HG03521 (cell line): ENCODE results near the gene CYB5R4.
"Not testable (repeated sequence)": the region's sequence is repeated elsewhere in the genome, so short reads cannot be mapped to it uniquely, and the experiment has no call there.

ENCODE experiments used
- ATAC-seq: cut with Tn5 transposase; IDR thresholded peaks from one replicate; pipeline ENCODE4 v1.9.1; 2021; ENCODE audit warnings: mild to moderate bottlenecking, moderate library complexity; ENCODE audit not compliant: unreplicated experiment

The CYB5R4 gene

GRCh38 chr6:83907623-83908390, 48.3 kb downstream of the CYB5R4 start:
- ATAC-seq: not testable (repeated sequence)

DNA sequence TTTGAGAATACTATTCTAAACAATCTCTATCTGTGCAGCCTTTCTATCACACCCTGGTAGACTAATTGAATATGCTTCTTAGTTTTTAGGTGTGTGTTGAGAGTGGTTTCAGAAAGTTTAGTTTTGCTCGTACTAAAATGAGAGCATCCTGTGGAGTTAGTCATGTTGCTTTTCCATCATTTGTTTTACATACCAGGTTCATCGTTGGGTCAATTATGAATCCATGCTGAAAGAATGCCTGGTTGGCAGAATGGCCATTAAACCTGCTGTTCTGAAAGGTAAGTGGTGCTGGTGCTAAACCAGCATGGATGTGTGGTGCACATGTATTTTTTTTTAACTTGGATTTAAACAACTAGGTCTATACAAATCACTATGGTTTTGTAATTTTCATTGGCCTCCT, 49.3 kb downstream of the CYB5R4 start:
- ATAC-seq: no peak

DNA sequence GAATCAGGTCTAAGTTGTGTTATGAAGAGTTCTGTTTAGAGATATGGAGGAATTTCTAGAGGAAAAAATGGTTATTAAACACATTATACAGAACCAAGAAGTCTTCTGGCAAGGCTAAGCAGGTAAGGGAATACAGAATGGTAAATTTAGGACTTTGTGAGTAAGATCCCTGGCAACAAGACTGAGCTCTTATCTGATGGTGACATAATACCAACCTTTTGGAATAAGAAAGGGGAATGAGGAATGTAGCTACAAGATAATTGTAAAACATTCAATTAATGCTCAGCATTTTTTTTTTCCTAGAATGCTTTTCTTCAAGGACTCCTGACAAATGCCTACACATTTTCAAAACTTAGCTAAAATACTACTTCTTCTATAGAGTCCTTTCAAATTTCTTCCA, 51.8 kb downstream of the CYB5R4 start:
- ATAC-seq: no peak

DNA sequence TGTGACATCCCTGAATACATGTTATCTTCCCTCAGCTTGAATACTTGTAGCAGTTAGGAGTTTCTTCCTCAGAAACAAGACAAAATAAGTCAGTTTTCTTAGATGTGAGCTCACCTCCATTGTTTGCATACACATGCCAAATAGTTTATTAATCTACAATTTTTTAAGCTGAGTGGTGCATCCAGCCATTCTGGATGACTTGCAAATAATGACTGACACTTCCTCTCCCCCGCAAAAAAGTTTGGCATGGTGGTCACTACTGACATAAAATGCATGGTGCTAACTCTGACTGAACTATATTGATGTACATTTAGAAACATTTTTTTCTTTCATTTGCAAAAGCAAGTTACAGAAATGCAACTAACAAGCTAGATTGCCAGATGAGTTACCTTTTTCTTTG, 55.5 kb downstream of the CYB5R4 start:
- ATAC-seq: no peak

DNA sequence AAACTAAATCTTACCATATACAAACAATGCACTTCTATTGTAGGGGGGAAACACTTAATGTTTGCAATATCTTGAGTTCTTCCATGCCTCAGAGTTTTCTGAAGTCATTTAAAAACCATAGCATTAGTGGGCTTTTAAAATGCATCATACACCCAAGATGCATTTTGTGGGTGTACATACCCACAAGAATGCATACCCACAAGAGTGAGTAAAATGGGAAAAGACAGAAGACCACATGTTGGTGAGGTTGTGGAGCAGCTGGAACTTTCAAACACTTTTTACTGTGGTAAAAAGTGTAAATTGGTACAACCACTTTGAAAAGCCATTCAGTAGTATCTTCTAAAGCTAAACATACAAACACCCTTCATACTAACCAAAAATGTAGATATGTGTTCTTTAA, 57.5 kb downstream of the CYB5R4 start:
- no peak for ATAC-seq

- ATAC-seq: no peak
Observed at GRCh38 chr6:83920017-83920416, 60.5 kb downstream of the CYB5R4 start.

DNA sequence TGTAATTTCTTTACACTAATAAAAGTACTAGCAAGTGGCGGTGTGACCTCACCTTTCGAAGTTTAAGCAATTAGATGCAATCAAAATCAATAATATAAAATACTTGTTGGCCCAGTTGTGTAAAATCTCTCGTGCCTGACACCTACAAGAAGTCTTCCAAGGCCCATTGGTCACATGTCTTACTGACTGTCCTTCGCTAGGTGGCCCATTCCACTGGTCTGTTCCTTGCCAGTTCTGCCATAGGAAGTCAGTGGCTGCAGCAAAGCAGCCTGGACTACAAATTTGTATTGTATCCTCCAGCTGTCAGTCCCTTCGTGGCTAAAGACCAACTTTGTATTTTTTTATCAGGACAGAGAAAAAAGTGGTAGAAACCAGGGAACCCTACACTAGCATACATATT, 61.8 kb downstream of the CYB5R4 start:
- no peak for ATAC-seq

- ATAC-seq: no peak
Observed at GRCh38 chr6:83927470-83927869, 68.0 kb downstream of the CYB5R4 start.

DNA sequence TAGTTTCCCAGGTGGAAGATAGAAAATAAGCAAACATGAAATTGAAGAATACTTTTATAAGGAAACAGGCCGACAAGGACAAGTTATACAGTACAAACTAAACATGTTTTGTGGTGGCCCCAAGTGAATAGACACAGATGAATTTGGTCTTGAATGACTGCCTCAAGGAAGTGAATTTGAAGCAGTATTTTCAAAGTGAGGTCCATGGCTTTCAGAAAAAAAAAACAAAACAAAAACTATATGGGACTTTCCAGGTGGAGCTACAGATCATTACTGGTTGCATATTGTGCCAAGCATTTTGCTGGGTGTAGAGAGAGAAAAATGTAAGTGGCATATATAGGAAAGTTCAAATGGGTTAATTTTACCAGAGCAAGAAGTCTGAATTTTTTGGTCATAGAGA, 68.8 kb downstream of the CYB5R4 start:
- no peak for ATAC-seq

DNA sequence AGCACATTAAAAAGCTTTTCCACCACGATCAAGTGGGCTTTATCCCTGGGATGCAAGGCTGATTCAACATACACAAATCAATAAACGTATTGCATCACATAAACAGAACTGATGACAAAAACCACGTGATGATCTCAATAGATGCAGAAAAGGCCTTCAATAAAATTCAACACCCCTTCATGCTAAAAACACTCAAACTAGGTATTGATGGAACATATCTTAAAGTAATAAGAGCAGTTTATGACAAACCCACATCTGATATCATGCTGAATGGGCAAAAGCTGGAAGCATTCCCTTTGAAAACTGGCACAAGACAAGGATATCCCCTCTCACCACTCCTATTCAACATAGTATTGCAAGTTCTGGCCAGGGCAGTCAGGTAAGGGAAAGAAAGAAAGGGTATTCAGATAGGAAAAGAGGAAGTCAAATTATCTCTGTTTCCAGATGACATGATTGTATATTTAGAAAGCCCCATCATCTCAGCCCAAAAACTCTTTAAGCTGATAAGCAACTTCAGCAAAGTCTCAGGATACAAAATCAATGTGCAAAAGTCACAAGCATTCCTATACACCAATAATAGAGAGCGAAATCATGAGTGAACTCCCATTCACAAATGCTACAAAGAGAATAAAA, 86.8 kb downstream of the CYB5R4 start:
- ATAC-seq: not testable (repeated sequence)

- not testable (repeated sequence) for ATAC-seq
Observed at GRCh38 chr6:83947983-83948382, 88.5 kb downstream of the CYB5R4 start.

GRCh38 chr6:83948851-83949250, 89.4 kb downstream of the CYB5R4 start:
- ATAC-seq: no peak

- ATAC-seq: not testable (repeated sequence)
Observed at GRCh38 chr6:83951423-83951822, 91.9 kb downstream of the CYB5R4 start.

- no peak for ATAC-seq
Observed at GRCh38 chr6:83952830-83953229, 93.3 kb downstream of the CYB5R4 start.

DNA sequence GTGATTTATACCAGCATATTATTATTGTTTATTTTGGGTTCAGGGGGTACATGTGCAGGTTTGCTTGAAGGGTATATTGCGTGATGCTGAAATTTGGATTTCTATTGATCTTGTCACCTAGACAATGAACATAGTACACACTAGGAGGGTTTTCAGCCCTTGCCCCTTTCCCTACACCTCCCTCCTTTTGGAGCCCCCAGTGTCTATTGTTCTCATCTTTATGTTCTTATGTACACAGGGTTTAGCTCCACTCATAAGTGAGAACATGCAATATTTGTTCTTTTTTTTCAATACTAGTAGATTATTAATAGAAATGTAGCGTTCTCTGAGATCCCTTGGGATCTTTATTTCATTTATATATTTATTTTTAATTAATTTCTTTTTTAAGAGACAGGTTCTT, 94.9 kb downstream of the CYB5R4 start:
- no peak for ATAC-seq

DNA sequence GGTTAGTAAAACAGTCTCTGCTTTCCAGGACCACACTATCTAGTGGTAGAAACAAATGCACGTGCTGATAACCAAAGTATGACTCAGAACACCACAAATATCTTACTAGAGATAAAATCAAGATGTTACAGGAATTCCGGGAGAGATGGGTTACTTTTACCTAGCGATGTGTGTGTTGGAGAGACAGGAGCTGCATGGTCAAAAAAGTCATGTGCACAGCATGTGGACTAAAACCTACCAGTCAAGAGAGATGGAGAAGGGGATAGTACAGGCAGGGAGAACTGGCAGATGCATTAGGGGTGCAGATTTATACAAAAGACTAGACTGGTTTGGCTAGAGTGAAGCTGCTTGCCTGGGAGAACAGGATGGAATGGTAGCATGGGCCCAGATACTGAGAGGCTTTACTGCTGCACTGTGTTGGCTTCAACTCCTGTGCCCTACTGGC, 98.8 kb downstream of the CYB5R4 start:
- no peak for ATAC-seq

- ATAC-seq: no peak
Observed at GRCh38 chr6:83960664-83961063, 101.2 kb downstream of the CYB5R4 start.

GRCh38 chr6:83962582-83962981, 103.1 kb downstream of the CYB5R4 start:
- peak; percentile 79 for ATAC-seq

DNA sequence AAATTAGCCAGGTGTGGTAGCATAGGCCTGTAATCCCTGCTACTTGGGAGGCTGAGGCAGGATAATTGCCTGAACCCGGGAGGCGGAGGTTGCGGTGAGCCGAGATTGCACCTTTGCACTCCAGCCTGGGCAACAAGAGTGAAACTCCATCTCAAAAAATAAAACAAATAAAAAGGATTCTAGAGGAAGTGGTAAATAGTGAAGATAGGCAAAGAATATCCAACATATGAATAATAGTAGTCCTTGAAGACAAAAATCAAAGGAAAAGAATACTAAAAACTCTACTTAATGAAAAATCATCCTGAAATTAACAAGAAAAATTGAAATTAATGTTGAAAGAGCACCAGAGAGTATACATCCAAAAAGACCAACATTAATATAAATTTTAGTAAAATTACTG, 107.0 kb downstream of the CYB5R4 start:
- ATAC-seq: no peak

DNA sequence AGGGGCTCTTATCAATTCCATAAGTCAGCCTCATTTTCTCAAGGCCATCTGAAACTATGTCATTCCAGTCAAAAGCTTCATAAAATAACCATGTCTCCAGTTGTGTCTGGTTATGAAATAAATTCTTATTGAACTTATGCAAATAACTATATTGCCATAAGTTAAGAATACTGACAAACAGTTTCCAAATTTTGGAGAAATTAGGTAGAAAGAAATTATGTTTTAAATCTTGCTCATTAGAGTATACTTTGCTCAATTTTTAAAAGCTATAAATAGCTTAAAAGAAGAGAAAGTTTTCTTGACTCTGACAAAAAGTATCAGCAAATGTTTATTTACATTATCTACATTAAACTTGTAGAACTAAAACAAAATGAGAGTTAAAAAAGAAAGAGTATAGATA, 111.1 kb downstream of the CYB5R4 start:
- ATAC-seq: no peak

DNA sequence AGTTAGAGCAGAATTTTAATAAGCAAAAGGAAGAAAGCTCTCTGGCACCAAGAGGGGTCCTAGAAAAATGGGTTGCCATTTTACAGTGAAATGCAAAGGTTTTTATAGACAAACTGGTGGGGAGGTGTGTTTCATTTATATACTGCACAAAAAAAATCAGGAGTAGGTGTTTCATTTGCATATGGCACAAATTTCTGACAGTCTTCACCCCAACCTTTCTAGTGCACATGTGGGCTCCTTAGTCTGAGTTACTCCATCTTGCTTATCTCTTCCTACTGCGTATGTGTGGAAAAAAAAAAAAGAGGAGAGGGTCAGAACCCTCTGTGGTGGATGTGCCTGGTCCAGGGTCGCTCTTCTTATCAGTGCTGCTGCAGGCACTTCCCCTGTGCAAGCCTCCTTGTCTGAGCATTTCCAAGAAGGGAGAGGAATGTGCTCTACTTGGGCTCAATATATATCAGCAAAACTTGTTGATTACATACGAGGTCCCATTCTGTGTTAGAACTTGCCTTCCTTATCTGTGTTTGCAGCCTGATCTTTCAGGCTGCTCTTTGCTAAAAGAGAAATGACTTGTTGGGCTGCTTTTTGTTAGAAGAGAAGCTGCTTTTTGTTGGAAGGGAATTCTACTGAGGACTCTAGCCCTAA, 115.0 kb downstream of the CYB5R4 start:
- ATAC-seq: no peak
